DMS53 treated with DMSO at 0.1 percent for 48 hours (cell line): ENCODE measurements around the gene DRC7.

ENCODE experiments used
- DNase-seq: peaks from one replicate; lab custom pipeline; 2025; ENCODE audit not compliant: unreplicated experiment; lab: John Stamatoyannopoulos, UW

The DRC7 gene, protein sequence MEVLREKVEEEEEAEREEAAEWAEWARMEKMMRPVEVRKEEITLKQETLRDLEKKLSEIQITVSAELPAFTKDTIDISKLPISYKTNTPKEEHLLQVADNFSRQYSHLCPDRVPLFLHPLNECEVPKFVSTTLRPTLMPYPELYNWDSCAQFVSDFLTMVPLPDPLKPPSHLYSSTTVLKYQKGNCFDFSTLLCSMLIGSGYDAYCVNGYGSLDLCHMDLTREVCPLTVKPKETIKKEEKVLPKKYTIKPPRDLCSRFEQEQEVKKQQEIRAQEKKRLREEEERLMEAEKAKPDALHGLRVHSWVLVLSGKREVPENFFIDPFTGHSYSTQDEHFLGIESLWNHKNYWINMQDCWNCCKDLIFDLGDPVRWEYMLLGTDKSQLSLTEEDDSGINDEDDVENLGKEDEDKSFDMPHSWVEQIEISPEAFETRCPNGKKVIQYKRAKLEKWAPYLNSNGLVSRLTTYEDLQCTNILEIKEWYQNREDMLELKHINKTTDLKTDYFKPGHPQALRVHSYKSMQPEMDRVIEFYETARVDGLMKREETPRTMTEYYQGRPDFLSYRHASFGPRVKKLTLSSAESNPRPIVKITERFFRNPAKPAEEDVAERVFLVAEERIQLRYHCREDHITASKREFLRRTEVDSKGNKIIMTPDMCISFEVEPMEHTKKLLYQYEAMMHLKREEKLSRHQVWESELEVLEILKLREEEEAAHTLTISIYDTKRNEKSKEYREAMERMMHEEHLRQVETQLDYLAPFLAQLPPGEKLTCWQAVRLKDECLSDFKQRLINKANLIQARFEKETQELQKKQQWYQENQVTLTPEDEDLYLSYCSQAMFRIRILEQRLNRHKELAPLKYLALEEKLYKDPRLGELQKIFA

GRCh38 chr16:57694725-57695679 is at the start of gene DRC7:
DRC7 (plus strand) TSS chr16:57694806; CDS start chr16:57697950, 3,144 bp downstream.
- DNase-seq: peak; percentile 44

DNA sequence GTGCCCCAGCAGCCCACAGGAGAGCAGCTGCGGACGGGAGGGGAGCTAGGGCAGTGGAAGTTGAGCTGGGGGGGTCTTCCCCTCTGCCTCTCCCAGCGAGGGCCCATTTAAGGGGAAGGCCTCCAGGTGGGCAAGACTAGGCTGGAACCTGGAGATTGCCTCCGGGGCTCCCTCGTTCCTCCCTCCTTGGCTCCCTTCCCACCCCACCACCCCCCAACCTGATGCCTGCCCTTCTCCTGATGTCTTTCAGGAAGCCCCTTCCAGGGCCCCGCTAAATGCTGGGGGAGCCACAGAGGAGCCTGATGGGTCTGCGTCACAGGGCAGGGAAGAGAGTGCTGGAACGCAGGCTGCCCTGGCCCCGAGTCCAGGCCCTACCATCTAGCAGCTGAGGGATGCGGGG is 49.4 kb upstream of the DRC7 start:
- DNase-seq: no peak

- DNase-seq: no peak
Observed at GRCh38 chr16:57645691-57646387, 48.8 kb upstream of the DRC7 start.

DNA sequence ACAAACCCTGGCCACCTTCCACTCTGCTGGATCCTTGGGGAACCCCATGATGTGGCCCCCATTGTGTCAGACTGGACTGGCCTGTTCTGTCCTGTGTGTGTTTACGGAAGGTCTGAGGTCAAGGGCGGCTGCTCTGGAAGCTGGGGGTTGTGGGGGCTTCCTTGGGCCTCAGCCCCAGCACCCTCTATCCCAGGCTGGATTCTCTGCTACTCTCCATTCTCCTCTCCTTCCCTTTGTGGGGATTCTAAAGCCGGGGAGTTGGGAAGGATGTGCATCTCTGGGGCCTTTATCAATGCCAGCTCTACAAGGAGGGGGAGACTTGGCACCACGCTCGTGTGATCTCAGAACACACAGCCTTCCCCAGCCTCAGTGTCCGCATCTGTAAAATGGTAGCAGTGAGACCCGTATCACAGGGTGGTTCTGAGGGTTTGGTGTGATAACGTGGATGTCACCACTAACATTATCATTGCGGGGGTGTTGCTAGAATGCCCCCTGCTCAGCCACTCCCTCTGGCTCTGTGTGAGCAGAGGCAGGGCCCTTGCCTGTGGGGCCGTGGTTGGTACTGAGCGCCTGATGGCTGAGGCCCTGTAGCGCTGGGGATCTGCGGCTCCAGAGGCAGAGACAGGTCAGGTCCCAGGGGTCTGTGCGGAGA is 48.1 kb upstream of the DRC7 start:
- no peak for DNase-seq

- DNase-seq: no peak
Observed at GRCh38 chr16:57647136-57647875, 47.3 kb upstream of the DRC7 start.

DNA sequence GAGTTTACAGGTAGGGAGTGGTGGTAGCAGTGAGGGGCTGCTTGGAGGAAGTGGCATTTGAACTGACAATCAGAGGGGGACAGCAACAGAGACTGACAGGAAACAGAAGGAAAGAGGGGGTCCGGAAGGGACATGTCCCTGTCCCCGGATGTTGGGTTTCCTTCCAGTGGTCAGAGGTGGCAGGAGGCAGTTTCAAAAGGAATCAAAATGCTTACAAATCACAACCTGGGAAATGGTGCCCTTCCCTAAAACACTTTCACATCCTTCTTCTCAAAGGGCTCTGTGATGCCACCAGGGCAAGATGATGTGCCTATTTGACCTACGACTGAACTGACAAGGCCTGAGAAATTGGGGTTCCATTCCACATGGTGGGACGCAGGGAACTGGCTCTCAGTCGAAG is 46.5 kb upstream of the DRC7 start:
- no peak for DNase-seq

DNA sequence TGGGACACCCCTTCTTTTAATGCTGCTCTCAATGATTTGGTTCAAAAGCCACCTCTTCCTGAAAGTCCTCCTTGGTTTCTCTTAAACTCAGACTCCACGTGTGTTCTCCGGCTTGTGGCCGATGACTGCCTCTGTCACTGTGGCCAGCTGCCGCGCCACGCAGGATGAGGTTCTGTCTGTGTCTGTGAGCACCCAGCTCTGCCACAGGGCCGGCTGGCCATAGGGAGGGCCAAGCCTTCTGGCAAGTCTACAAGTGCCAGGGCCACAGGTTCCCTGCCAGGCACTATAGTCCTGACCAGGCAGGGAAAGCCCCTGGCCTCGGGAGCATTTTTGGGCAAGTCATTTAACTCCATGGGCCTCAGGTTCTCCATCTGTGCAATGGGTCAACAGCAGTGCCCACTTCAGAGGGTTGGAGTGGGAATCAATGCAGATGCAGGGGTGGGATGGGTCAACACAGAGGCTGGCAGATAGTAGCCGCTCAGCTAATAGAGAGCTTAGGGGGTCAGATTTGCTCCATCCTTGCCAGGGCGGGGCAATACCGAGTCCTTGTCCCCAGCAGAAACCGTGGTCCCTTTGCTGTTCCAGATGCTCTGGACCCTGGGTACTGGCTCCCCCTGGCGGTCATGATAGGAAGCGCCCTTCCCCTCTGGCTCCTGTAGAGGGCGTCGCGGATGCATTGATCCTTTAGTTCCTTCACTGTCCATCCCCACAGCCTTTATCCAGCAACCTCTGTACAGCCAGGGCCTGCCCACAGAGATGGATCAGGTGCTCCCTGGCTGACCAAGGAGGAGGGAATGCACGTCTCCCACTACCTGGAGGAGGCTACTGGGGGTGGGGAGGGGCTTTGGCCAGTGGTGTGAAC is 45.8 kb upstream of the DRC7 start:
- peak; percentile 82 for DNase-seq

- DNase-seq: no peak
Observed at GRCh38 chr16:57649443-57649751, 45.2 kb upstream of the DRC7 start.

- DNase-seq: no peak
Observed at GRCh38 chr16:57649846-57650245, 44.8 kb upstream of the DRC7 start.

- no peak for DNase-seq
Observed at GRCh38 chr16:57651344-57652333, 43.0 kb upstream of the DRC7 start.

- no peak for DNase-seq
Observed at GRCh38 chr16:57652695-57653471, 41.7 kb upstream of the DRC7 start.

DNA sequence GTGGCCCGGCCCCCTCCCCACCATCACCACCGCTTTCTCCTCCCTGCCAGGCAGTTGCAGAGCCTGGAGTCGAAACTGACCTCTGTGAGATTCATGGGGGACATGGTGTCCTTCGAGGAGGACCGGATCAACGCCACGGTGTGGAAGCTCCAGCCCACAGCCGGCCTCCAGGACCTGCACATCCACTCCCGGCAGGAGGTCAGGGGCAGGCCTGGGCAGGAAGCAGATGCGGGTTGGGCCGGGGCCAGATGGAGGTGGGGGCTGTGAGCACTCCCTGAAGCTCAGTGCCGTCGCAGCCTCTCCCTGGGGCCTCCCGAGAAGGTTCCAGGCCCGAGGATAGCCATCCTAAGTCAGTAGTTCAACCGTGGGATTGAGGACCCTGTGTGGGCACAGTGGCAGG is 40.7 kb upstream of the DRC7 start:
- no peak for DNase-seq

GRCh38 chr16:57656342-57656955 is 38.2 kb upstream of the DRC7 start:
- DNase-seq: no peak

DNA sequence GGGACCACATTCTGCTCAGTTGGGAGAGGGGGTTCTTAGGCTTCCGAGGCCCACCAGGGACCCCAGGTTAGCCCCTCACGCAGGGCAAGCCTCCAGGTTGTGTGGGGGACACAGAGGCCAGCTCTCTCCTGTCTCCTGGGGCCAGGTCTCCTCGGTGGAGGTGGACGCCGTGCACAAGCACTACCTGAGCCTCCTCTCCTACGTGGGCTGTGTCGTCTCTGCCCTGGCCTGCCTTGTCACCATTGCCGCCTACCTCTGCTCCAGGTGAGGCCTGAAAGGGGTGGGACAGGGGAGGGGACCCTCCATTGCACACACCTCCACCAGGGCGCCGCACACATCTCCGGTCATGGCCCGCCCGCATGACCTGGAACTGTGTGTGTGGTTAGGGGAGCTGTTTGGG is 37.4 kb upstream of the DRC7 start:
- no peak for DNase-seq

DNA sequence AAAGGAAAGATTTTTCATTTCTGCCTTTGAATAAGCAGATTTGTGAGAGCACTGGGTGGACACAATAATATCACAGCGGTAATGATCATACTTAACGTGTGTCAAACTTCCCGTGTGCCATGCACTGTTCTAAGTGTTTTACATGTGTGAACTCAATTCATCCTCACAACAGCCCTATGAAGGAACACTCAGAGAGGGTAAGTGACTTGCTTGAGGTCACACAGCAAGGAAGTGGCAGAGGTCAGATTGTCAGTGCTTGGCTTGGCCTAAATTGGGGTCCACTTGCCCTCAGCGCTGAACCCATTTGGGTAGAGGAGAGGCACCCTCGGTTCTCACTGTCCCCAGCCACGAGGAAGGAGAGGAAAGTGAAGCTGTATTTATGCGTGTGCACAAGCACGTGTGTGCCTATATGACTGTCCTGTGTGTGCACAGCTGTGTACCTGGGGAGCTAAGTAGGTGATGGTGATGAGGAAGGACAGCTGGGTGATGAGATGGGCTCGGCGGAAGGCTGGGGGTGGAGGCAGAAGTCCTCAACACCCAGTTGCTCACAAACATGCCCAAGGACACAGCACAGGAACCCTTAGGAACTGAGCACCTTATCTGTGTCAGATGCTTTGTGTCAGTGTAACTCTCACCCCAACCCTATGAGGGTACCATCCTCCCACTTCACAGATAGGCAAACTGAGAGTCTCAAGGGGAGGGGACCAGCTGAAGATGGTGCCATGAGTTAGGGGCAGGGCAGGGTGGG is 36.3 kb upstream of the DRC7 start:
- DNase-seq: no peak
